GM21619 (cell line): Measurements from ENCODE around the gene FAP.

Experiments
- ATAC-seq: cut with Tn5 transposase; IDR thresholded peaks from one replicate; pipeline ENCODE4 v1.9.1; 2021; ENCODE audit not compliant: unreplicated experiment

The FAP gene

GRCh38 chr2:162196638-162197037 is 46.6 kb downstream of the FAP start:
- ATAC-seq: no peak

- no peak for ATAC-seq
These were observed 54.8 kb downstream of the FAP start for GRCh38 chr2:162188451-162188850.

GRCh38 chr2:162185541-162186232 is 57.6 kb downstream of the FAP start:
- no peak for ATAC-seq

GRCh38 chr2:162184821-162185450 is 58.3 kb downstream of the FAP start:
- no peak for ATAC-seq

- no peak for ATAC-seq
These were observed 58.9 kb downstream of the FAP start for GRCh38 chr2:162184359-162184758.

- ATAC-seq: no peak
These were observed 60.9 kb downstream of the FAP start for GRCh38 chr2:162182395-162182794.

- no peak for ATAC-seq
These were observed 65.9 kb downstream of the FAP start for GRCh38 chr2:162177301-162177700.

GRCh38 chr2:162175714-162176113 is 67.5 kb downstream of the FAP start:
- ATAC-seq: no peak

GRCh38 chr2:162174746-162175145 is 68.5 kb downstream of the FAP start:
- ATAC-seq: no peak

GRCh38 chr2:162172802-162173370 is 70.4 kb downstream of the FAP start:
- no peak for ATAC-seq

- no peak for ATAC-seq
These were observed 76.5 kb downstream of the FAP start for GRCh38 chr2:162166745-162167144.

GRCh38 chr2:162166174-162166573 is 77.1 kb downstream of the FAP start:
- no peak for ATAC-seq

- ATAC-seq: no peak
These were observed 78.4 kb downstream of the FAP start for GRCh38 chr2:162164802-162165201.

- no peak for ATAC-seq
These were observed 83.8 kb downstream of the FAP start for GRCh38 chr2:162159446-162159845.

- ATAC-seq: no peak
These were observed 87.1 kb downstream of the FAP start for GRCh38 chr2:162156149-162156548.

GRCh38 chr2:162155093-162155492 is 88.2 kb downstream of the FAP start:
- ATAC-seq: no peak

- peak; percentile 99 for ATAC-seq
These were observed 89.5 kb downstream of the FAP start for GRCh38 chr2:162153608-162154224.

- no peak for ATAC-seq
These were observed 91.1 kb downstream of the FAP start, which contains the start of gene GCG for GRCh38 chr2:162152147-162152546. Gene GCG (minus strand): TSS chr2:162152247. CDS start chr2:162149178, 3,069 bp downstream.

- ATAC-seq: no peak
These were observed 93.3 kb downstream of the FAP start for GRCh38 chr2:162149940-162150339.

GRCh38 chr2:162149466-162149865 is 93.8 kb downstream of the FAP start:
- no peak for ATAC-seq

GRCh38 chr2:162148956-162149355 is 94.3 kb downstream of the FAP start:
- ATAC-seq: no peak

- ATAC-seq: no peak
These were observed 99.3 kb downstream of the FAP start for GRCh38 chr2:162143969-162144368.
